HEK293T (cell line): Measurements from ENCODE around the gene RALGAPB.

Source experiments
- CTCF ChIA-PET: fragments of 350-600 bp; formaldehyde crosslinking; extraction: SDS; loops from one replicate; lab custom pipeline; 2021; ENCODE audit warnings: antibody characterized with exemption, inconsistent platforms; lab: Yijun Ruan, JAX
- POLR2A ChIA-PET: fragments of 350-600 bp; formaldehyde crosslinking; extraction: SDS; loops from one replicate; lab custom pipeline; 2020; ENCODE audit warnings: antibody characterized with exemption, inconsistent platforms; lab: Yijun Ruan, JAX
- DNase-seq: peaks from one replicate; pipeline ENCODE4 v3.0.0; 2012; ENCODE audit warnings: mixed read lengths; ENCODE audit errors: extremely low spot score
- ARNT ChIP-seq: fragments of 450-650 bp; IDR thresholded peaks from 2 replicates; pipeline ENCODE4 v1.6.1; 2017; ENCODE audit warnings: mild to moderate bottlenecking
- BHLHE40 ChIP-seq: fragments of 450-650 bp; IDR thresholded peaks from 2 replicates; pipeline ENCODE4 v1.6.1; 2016; ENCODE audit warnings: mild to moderate bottlenecking, moderate library complexity, borderline replicate concordance
- CTBP1 ChIP-seq: fragments of 450-650 bp; IDR thresholded peaks from 2 replicates; pipeline ENCODE4 v1.6.1; 2016; ENCODE audit warnings: borderline replicate concordance
- ELF4 ChIP-seq: fragments of 450-650 bp; IDR thresholded peaks from 2 replicates; pipeline ENCODE4 v1.6.1; 2017; ENCODE audit warnings: antibody characterized with exemption
- FOXA1 ChIP-seq: fragments of 450-650 bp; IDR thresholded peaks from 2 replicates; pipeline ENCODE4 v1.6.1; 2016; ENCODE audit warnings: mild to moderate bottlenecking
- FOXK2 ChIP-seq: fragments of 450-650 bp; IDR thresholded peaks from 2 replicates; pipeline ENCODE4 v1.6.1; 2016; ENCODE audit warnings: mild to moderate bottlenecking
- FOXM1 ChIP-seq: fragments of 450-650 bp; IDR thresholded peaks from 2 replicates; pipeline ENCODE4 v1.6.1; 2017; ENCODE audit warnings: mild to moderate bottlenecking, borderline replicate concordance
- HDGF ChIP-seq: fragments of 450-650 bp; IDR thresholded peaks from 2 replicates; pipeline ENCODE4 v1.6.1; 2017; ENCODE audit warnings: antibody characterized with exemption, borderline replicate concordance
- L3MBTL2 ChIP-seq: fragments of 450-650 bp; conservative IDR thresholded peaks from 2 replicates; pipeline ENCODE4 v1.6.1; 2016; ENCODE audit warnings: mild to moderate bottlenecking
- LEF1 ChIP-seq: fragments of 450-650 bp; IDR thresholded peaks from 2 replicates; pipeline ENCODE4 v1.6.1; 2017; ENCODE audit warnings: mild to moderate bottlenecking, borderline replicate concordance
- NFRKB ChIP-seq: fragments of 450-650 bp; IDR thresholded peaks from 2 replicates; pipeline ENCODE4 v1.6.1; 2016; ENCODE audit warnings: mild to moderate bottlenecking, moderate library complexity
- PKNOX1 ChIP-seq: fragments of 450-650 bp; IDR thresholded peaks from 2 replicates; pipeline ENCODE4 v1.6.1; 2016
- SP1 ChIP-seq: fragments of 450-650 bp; IDR thresholded peaks from 2 replicates; pipeline ENCODE4 v1.6.1; 2017
- SUZ12 ChIP-seq: fragments of 450-650 bp; IDR thresholded peaks from 2 replicates; pipeline ENCODE4 v1.6.1; 2016; ENCODE audit warnings: mild to moderate bottlenecking
- TARDBP ChIP-seq: fragments of 450-650 bp; IDR thresholded peaks from 2 replicates; pipeline ENCODE4 v1.6.1; 2016
- ZNF384 ChIP-seq: fragments of 450-650 bp; IDR thresholded peaks from 2 replicates; pipeline ENCODE4 v1.6.1; 2016

Gene RALGAPB

GRCh38 chr20:38581013-38581412, 108.4 kb downstream of the RALGAPB start, which contains the start of gene ADIG:
ADIG (plus strand) TSS chr20:38581197; CDS start chr20:38581251, 54 bp downstream.
- CTCF ChIA-PET: no interaction called here
- POLR2A ChIA-PET: no interaction called here
- TF ChIP-seq FOXK2: no peak
- no peak for TF ChIP-seq HDGF
- TF ChIP-seq LEF1: no peak
- TF ChIP-seq SUZ12: no peak
- TF ChIP-seq L3MBTL2: no peak
- TF ChIP-seq ELF4: no peak
- TF ChIP-seq FOXM1: no peak
- no peak for TF ChIP-seq ZNF384
- no peak for TF ChIP-seq TARDBP
- TF ChIP-seq CTBP1: no peak
- TF ChIP-seq PKNOX1: no peak
- TF ChIP-seq NFRKB: no peak
- no peak for TF ChIP-seq BHLHE40
- no peak for TF ChIP-seq ARNT
- TF ChIP-seq FOXA1: no peak
- TF ChIP-seq SP1: no peak
- no peak for DNase-seq

GRCh38 chr20:38581830-38582358, 109.3 kb downstream of the RALGAPB start:
- ChIA-PET POLR2A (no interaction called here), CTCF (no interaction called here)
- TF ChIP-seq NFRKB (no peak), CTBP1 (no peak)
- DNase-seq: no peak

- TF ChIP-seq SUZ12: no peak
- ChIA-PET CTCF (no interaction called here), POLR2A (no interaction called here)
- DNase-seq: no peak
Measured at GRCh38 chr20:38583306-38583705, 110.7 kb downstream of the RALGAPB start.

GRCh38 chr20:38584099-38584763, 111.6 kb downstream of the RALGAPB start:
- POLR2A ChIA-PET: no interaction called here
- CTCF ChIA-PET: no interaction called here
- TF ChIP-seq TARDBP (no peak), ARNT (no peak)
- no peak for DNase-seq

GRCh38 chr20:38585404-38586180, 112.9 kb downstream of the RALGAPB start:
- ChIA-PET CTCF (no interaction called here), POLR2A (no interaction called here)
- no peak for DNase-seq
- TF ChIP-seq L3MBTL2: no peak
- no peak for TF ChIP-seq SUZ12
- no peak for TF ChIP-seq FOXM1
- no peak for TF ChIP-seq ARNT
- TF ChIP-seq FOXK2: no peak

GRCh38 chr20:38586181-38586525, 113.5 kb downstream of the RALGAPB start:
- no peak for DNase-seq
- TF ChIP-seq BHLHE40 (no peak), FOXA1 (no peak)
- ChIA-PET CTCF (no interaction called here), POLR2A (no interaction called here)

- TF ChIP-seq FOXM1 (no peak), SUZ12 (no peak), CTBP1 (no peak), L3MBTL2 (no peak), BHLHE40 (no peak), HDGF (no peak), ARNT (no peak), NFRKB (no peak), LEF1 (no peak), FOXA1 (no peak), ZNF384 (no peak)
- ChIA-PET CTCF (no interaction called here), POLR2A (no interaction called here)
- no peak for DNase-seq
Measured at GRCh38 chr20:38588303-38588702, 115.7 kb downstream of the RALGAPB start.

- ChIA-PET CTCF (no interaction called here), POLR2A (no interaction called here)
- TF ChIP-seq ELF4 (no peak), PKNOX1 (no peak), BHLHE40 (no peak), ZNF384 (no peak), ARNT (no peak), SUZ12 (no peak)
- DNase-seq: no peak
Measured at GRCh38 chr20:38589351-38589750, 116.7 kb downstream of the RALGAPB start.
